Smooth muscle cell of the brain vasculature (primary cell): ENCODE measurements around the gene ACTN4.
"Not testable (repeated sequence)": the region's sequence is repeated elsewhere in the genome, so short reads cannot be mapped to it uniquely, and the experiment has no call there.

Experiments used
- DNase-seq: peaks from one replicate; pipeline ENCODE4 v3.0.0-alpha.2; 2012; ENCODE audit warnings: low read depth, low spot score

ACTN4 gene

DNA sequence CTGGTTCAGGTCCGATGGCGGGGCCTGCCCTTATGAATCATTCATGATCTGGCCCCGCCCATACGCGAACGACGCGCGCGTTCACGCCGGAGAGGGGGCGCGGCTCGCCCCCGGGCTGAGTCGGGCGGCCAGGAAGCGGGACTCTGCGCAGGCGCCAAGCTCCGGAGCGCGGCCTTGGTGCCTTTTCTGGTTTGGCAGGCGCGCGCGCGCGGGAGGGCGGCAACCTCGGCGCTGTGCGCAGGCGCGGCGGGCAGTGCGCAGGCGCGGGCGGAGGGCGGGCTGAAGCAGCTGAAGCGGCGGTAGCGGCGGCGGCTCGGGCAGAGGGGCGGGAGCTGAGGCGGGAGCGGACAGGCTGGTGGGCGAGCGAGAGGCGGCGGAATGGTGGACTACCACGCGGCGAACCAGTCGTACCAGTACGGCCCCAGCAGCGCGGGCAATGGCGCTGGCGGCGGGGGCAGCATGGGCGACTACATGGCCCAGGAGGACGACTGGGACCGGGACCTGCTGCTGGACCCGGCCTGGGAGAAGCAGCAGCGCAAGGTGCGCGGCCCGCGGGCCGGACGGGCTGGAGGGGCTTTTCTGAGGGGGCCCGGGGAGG is at the start of gene ACTN4:
Gene ACTN4, plus strand, starts transcription at position 282 of the 598 bp plus-strand sequence. Its CDS starts 97 bp downstream, at position 379.
- DNase-seq: peak; percentile 93

DNA sequence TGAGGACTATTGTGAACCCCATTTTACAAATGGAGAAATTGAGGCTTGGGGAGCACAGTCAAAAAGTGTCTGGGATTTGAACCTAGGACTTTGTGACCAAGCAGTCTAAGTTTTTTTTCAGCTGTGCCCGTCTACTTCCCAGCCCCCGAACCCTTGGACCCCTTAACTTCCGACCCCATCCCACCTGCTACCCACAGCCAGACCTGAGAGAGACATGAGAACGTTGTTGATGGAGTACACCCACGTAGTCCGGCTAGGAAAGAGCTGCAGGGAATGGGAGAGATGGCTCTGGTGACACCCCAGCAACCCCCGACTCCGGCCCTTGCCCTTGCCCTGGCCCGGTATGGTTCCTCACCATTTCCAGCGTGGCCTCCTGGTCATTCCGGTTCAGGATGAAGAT is 47.7 kb upstream of the ACTN4 start:
- no peak for DNase-seq

DNA sequence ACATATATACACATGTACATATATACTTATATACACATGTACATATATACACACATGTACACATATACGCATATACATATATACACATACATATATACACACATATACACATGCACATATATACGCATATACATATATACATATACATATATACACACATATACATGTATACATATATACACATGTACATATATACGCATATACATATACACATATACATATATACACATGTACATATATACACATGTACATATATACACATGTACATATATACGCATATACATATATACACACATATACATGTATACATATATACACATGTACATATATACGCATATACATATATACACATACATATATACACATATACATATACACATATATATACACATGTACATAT is 44.6 kb upstream of the ACTN4 start:
- not testable (repeated sequence) for DNase-seq

DNA sequence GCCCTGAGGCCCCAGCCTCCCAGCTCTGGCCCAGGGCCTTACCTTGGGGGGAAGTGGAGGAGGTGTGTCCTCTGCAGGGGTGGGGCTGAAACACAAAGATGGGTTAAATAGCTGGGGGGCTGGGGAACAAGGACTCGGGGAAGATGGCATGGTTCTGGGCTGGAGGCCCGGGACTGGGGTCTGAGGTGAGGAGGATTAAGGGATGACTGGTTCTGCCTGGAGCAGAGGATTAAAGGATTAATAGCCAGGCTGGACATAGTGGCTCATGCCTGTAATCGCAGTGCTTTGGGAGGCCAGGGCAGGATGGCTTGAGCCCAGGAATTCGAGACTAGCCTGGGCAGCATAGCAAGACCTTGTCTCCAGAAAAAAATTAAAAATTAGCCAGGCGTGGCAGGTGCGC is 41.3 kb upstream of the ACTN4 start:
- DNase-seq: no peak

DNA sequence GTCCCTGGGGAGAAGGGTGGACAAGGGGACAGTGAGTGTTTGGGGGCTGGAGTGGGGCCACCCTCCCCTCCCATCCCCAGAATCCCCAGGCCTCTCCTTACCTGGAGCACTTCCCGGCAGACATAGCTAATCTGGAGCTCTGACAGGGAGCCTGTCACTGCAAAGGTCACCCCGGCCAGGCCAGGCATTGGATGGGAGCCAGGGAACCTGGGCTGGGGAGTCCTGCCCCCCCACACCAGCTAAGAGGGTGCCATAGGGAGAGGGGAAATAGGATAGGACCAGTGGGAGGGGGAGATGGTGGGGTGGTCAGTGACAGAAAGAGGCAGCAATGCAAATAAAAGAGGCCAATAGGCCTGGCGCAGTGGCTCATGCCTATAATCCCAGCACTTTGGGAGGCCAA is 33.2 kb upstream of the ACTN4 start:
- DNase-seq: no peak

DNA sequence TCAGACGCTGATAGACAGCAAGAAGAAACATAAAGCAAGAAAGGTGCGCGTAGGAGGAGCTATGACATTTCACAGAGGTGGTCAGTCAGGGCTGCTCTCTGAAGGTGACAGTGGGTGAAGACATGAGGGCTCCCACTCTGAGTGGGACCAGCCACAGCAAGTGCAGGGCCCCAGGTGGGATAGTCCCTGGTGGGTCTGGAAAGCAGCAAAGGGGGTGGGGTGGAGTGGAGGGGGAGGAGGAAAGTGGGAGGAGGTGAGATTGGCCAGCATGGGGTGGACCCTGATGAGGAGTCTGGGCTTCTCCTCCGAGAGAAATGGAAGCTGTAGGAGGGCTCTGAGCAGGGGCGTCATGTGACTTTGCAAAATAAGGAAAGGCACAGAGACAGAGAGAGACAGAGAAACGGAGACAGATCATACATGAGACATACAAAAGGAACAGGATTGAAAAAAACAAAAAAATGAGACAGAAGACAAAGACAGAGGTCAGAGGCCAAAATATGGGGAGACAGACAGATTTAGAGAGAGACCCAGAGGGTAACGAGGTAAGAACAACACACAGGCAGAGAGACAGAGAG is 32.4 kb upstream of the ACTN4 start:
- DNase-seq: no peak

DNA sequence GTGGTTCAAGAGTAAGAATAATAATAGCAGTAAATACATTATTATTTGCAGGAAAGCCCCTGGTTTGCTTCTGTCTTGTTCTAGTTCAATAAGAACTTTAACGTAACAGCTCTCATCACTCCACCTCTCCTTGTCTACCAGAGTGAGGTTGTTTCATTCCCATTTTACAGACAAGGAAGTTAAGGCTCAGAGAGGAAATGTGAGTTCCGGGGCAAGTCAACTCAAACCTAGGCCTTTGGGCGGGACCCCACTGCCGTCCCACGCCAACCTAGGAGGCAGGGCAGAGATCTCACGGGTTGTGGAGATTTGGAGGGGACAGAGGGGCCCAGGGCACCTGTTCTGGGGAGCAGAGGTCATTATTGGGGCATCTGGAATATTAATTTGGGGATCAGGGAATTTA is 31.2 kb upstream of the ACTN4 start:
- no peak for DNase-seq

DNA sequence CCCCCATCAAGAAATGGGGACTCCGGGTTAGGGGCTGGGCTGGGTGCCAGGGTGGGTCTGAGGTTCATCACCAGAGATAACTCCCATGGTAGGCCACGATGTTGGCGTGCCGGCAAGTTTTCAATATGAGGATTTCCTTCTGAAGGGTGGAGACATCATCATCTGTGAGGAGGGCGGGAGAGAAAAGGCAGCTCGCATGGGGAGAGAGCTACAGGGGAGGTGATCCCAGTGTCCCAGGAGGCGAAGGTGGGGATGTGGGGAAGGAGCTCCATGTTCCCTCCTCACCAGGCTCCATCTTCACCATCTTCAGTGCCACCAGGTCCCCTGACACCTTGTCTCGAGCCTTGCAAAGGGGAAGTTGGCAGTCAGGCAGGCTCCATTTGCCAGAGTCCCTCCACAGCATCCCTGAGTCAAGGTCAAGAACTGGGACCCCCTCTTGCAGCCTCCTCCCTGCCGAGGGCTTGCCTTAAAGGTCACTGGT is 30.1 kb upstream of the ACTN4 start:
- no peak for DNase-seq

DNA sequence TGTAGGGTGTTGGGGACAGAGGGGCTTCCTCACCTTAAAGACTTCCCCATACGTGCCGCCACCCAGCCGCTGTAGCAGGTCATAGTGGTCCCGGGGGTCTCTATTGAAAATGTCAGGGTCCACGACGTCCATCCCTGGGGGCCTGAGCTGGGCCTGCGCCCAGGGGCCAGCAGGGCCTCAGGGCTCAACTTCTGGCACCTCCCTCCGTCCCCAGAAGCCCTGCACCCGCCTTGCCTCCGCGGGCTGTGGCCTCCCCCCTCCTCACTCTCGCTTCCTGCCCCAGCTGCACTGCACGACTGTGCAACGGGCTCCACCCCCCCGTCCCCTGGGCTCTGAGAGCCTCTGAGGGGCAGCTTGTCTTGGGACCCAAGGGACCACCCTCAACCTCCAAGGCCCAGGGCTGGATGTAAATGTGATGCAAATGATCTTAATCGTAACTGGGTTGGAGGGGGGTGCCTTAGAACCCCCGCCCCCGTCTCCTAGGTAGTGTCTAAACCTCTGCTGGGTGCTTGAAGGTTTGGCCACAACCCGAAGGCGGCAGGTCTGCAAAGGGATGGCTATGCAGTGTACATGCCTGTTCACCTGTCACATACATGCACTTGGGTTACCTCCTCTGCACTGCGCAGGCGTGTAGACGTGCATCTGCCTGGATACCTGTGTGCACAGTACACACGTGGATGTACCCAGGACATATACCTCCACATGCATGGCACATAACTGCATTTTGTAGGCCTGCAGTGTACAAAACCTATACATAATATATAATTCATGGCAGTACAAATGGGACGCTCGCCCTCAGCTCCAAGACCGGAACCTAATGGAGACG is 29.5 kb upstream of the ACTN4 start, which contains the start of gene MAP4K1:
Gene MAP4K1, minus strand, starts transcription at position 190 of the 826 bp plus-strand sequence. Its CDS starts 58 bp downstream, at position 132.
- no peak for DNase-seq

DNA sequence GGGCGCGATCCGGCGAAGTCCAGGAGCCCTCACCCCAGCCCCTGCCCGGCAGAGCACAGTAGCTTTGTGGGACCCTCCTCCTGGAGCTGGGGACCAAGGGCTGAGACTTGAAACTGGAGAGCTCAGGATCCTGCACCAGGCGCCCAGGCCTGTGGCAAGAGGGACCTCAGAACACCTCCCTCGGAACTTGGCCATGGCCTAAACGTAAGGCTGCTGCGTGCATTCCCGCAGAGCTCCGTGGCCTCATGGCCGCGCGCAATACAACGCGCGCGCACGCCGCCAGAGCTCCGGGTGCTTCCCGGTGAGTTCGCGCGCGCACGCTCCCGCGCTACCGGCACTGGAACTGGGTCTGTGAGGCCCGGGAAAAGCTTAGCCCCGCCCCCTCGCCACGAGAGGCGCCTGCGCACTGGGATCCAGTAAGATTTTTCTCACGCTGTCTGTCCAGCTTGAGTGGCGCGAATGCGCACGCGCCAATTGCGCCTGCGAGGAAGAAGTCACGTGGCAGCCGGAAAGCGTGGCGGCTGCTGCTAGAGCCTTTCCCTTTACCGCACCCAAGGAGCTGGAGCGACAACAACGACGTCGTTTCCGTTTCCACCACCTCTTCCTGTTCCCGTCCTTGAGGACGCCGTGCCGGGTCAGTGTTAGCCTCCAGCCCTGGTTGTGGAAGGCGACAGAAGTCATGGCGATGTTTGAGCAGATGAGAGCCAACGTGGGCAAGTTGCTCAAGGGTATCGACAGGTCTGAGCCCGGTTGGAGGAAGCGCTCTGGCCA is 28.7 kb upstream of the ACTN4 start, which contains the start of gene EIF3K:
Gene EIF3K, plus strand, starts transcription at position 599 of the 771 bp plus-strand sequence. Its CDS starts 81 bp downstream, at position 680.
- DNase-seq: peak; percentile 98

DNA sequence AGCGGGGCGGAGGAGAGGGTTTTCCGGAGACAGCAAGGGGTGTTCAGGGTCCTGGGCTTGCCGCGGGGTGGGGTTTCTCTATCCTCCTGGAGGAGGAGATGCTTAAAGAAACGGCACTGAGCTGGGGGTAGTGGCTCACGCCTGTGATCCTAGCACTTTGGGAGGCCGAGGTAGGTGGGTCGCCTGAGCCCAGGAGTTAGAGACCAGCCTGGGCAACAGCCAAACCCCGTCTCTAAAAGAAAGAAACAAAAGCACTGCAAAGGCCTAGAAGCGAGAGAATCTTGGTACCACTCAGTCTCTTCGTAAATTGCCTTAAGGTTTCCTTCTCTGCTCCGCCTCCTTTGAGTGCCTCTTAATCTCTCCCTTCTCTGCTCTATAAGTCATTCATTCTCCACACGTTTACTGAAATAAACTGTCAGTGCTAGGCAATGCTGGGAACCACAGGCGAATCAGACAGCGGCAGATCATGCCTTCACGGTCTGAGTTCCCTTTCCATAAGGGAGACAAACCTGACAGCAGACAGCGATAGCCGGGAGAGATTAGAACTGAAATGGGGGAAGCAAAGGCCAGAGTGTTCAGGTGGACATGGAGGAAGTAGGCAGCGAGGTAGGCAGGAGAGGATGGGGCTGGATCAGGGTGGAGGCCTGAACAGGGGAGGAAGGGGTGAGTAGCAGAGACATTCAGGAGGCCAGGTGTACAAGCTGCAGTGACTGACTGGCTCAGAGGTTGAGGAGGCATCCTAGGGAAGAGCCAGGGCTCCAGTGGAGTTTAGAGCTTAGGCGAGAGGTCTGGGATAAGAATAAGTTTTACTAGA is 27.9 kb upstream of the ACTN4 start:
- DNase-seq: no peak

DNA sequence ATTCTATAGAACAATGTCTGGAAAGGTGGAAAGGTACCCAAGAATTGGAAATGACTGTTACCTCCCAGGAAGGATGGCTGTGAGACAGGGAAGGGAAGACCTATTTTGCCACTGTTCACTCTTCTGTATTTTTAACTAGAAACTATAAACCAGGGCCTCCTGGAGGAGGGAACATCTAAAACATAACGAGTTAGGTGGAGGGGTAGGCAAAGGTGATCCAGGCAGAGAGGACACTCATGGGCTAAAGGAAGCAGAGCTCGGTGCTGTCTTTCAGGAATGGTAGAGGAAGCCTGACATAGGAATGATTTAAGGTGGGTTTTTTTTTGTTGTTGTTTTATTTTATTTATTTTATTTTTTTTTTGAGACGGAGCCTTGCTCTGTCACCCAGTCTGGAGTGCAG is 22.6 kb upstream of the ACTN4 start:
- DNase-seq: no peak

DNA sequence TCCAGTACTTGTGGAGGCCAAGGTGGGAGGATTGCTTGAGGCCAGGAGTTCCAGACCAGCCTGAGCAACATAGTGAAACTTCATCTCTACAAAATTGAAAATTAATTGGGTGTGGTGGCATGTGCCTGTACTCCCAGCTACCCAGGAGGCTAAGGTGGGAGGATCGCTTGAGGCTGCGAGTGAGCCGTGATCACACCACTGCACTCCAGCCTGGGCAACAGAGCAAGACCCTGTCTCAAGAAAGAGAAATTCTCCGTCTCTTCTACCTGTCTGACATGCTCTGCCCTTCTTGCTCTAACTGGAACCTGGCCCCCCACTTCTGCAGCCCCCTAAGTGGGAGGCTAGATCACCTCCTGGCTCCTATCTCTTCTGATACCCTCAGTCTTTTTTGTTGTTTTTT is 21.0 kb upstream of the ACTN4 start:
- no peak for DNase-seq

DNA sequence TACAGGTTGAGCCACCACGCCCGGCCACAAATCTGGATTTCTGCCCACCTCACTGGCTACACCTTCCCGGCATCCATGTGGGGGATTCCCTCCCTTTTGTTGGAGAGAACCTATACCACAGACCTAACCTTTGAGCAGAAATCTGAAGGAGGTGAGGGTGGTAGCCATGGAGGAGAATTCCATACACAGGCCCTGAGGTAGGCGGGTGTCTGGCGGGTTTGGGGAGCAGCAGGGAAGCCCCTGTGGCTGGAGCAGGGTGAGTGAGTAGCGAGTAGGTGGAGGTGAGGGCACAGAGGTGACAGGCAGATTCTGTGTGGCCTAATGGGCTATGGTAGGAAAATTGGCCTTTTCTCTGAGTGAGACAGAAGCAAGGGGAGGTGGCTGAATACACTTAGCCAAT is 17.9 kb upstream of the ACTN4 start:
- no peak for DNase-seq

DNA sequence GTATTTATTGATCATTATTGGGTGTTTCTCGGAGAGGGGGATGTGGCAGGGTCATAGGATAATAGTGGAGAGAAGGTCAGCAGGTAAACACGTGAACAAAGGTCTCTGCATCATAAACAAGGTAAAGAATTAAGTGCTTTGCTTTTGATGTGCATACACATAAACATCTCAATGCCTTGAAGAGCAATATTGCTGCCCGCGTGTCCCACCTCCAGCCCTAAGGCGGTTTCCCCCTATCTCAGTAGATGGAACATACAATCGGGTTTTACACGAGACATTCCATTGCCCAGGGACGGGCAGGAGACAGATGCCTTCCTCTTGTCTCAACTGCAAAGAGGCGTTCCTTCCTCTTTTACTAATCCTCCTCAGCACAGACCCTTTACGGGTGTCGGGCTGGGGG is 16.1 kb upstream of the ACTN4 start:
- DNase-seq: not testable (repeated sequence)

DNA sequence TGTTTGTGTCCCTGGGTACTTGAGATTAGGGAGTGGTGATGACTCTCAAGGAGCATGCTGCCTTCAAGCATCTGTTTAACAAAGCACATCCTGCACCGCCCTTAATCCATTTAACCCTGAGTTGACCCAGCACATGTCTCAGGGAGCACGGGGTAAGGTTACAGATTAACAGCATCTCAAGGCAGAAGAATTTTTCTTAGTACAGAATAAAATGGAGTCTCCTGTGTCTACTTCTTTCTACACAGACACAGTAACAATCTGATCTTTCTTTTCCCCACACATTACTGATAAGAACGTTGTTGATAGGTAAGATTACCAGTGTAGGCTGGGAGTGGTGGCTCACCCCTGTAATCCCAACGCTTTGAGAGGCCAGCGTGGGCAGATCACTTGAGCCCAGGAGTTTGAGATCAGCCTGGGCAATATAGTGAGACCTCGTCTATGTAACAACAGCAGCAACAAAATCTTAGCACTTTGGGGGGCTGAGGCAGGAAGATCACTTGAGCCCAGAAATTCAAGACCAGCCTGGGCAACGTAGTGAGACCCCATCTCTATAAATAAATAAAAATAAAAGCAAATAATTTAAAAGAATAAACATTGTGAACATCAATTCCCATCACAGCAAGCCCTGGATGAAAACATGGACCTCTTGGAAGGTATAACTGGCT is 15.5 kb upstream of the ACTN4 start:
- not testable (repeated sequence) for DNase-seq

DNA sequence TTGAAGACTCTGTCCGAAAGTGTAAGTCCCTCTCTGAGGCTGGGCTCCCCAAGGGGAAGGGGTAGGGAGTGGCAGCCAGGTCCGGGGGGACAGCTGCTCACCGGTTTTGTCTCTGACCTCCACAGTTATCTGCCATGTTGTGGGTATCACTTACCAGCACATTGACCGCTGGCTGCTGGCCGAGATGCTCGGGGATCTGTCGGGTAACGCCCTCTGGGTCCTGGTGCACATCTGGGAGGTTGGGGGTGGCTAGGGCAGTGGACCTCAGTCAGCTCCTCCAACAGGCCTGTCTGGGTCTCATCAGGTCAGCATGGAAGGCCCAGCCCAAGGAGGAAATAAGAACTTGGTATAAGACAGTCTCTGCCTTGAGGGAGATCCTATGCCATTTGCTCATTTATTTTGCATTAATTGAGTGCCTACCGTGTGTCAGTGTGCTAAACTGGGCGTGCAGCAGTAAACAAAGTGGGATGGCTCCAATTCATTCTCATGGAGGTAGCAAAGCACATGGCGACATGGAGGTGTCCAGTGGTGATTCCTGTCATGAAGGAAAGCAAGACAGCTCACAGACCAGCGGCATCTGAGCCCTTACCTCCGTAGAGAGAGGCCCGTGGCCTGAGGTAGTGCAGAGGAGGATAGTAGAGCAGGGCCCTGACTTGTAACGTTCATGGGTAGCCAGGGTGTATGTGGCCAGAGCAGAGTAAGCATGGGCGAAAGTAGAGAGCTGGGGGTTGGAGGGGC is 14.8 kb upstream of the ACTN4 start:
- DNase-seq: no peak

DNA sequence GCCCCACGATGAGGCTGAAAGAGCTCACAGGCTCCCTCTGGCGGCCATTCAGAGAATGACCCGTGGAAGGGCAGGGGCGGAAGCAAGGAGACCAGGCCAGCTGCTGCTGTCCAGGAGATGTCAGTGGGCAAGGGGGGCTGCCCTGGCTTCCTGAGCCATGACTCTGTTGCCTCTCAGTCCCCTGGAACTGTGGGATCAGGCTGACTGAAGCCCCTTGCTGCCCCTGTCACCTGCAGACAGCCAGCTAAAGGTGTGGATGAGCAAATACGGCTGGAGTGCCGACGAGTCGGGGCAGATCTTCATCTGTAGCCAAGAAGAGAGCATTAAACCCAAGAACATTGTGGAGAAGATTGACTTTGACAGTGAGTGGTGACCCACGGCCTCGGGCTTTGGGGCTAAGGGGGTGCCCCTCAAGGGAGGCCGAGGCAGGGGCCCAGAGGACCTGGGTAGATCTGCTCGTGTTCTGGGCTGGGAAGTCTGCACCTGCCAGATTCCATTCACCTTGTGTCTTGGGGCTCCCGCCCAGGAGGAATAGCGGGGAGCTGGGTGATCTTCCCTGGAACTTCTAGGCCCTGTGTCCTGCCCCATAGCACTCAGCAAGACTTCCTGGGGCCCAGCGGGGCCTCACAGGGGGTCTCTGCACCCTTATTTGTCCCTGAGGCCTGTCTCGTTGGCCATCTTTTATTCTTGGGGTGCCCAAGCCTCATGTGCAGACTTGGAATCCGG is 12.5 kb upstream of the ACTN4 start:
- no peak for DNase-seq
